Uterus (tissue), 2 donors: Measurements from ENCODE around the gene KRT2.

ENCODE experiments used
- CTCF ChIP-seq, 4 experiments: fragments of 200-600 bp in 2 of 4; fragments of 450-650 bp in 2 of 4; sonication (generic) in 2 of 4; IDR thresholded peaks; one replicate each; pipeline ENCODE4 v1.5.1; 2016 to 2019; ENCODE audit warnings: antibody characterized with exemption in 4 of 4, mild to moderate bottlenecking in 2 of 4, moderate library complexity in 1 of 4
- POLR2A ChIP-seq, 2 donors: fragments of 450-650 bp; IDR thresholded peaks; one replicate each; pipeline ENCODE4 v1.6.1; 2016; ENCODE audit warnings: antibody characterized with exemption in 2 of 2, mild to moderate bottlenecking in 1 of 2, moderate library complexity in 1 of 2

GRCh38 chr12:52630599-52631200 lies 21.3 kb downstream of the KRT2 start:
- no peak for TF ChIP-seq CTCF (IDR thresholded peaks at IDR 0.05)
- no peak for TF ChIP-seq POLR2A (IDR thresholded peaks at IDR 0.05)
